Left renal cortex interstitium (tissue), 4 donors: ENCODE results near the gene PRR11. TPM values are rescaled to one million over a fixed set of nuclear protein-coding genes. Genes with fewer than 3 reads are reported as not detected.
"Not testable (repeated sequence)": the region's sequence is repeated elsewhere in the genome, so short reads cannot be mapped to it uniquely, and the experiment has no call there.

Experiments used
- DNase-seq, 4 donors: peaks; one replicate each; pipeline ENCODE4 v3.0.0-alpha.2; 2013; ENCODE audit warnings: low read depth in 4 of 4, low spot score in 2 of 4, missing footprints in 1 of 4
- polyA plus RNA-seq, 4 donors: library from polyadenylated mRNA; unstranded; fragments of 120-200 nt; gene quantifications; one replicate each; pipeline ENCODE4 v1.2.1, GENCODE V29; 2013; ENCODE audit not compliant: insufficient read length in 4 of 4

Gene PRR11
- polyA plus RNA-seq, 4 donors = 16.5 to 20.4 (median 18.0) TPM

- no peak for DNase-seq
Observed at GRCh38 chr17:59199398-59199797, 43.9 kb downstream of the PRR11 start.

GRCh38 chr17:59202320-59202719, 46.8 kb downstream of the PRR11 start:
- DNase-seq = no peak

GRCh38 chr17:59219370-59219769, 63.8 kb downstream of the PRR11 start:
- no peak for DNase-seq

GRCh38 chr17:59219992-59220327, 64.4 kb downstream of the PRR11 start:
- DNase-seq = peak in 3 of 4 donors; percentile 2 to 19 (median 4)

GRCh38 chr17:59220328-59221158, 65.0 kb downstream of the PRR11 start, which contains the start of gene GDPD1:
Gene GDPD1, plus strand, starts transcription at chr17:59220511. Its CDS starts 99 bp downstream, at chr17:59220610.
- peak; percentile 66 to 92 (median 87) for DNase-seq

GRCh38 chr17:59221159-59221847, 65.8 kb downstream of the PRR11 start:
- DNase-seq = peak in 1 of 4 donors; percentile 47

GRCh38 chr17:59223813-59224212, 68.3 kb downstream of the PRR11 start:
- no peak for DNase-seq

GRCh38 chr17:59228588-59228987, 73.0 kb downstream of the PRR11 start:
- not testable (repeated sequence) for DNase-seq

- DNase-seq = no peak
Observed at GRCh38 chr17:59230764-59231163, 75.2 kb downstream of the PRR11 start.

- DNase-seq = no peak
Observed at GRCh38 chr17:59234631-59235030, 79.1 kb downstream of the PRR11 start.

GRCh38 chr17:59238906-59239305, 83.4 kb downstream of the PRR11 start:
- no peak for DNase-seq

GRCh38 chr17:59244081-59244480, 88.5 kb downstream of the PRR11 start:
- DNase-seq = no peak

Other genes starting within 250 kb of the PRR11 start
- gene TRIM37, start 48.9 kb upstream of the PRR11 start, polyA plus RNA-seq = 10 to 100 TPM; 24.5 to 28.9 (median 25.7) TPM
- 10 to 100 TPM; 63.5 to 86.4 (median 80.4) TPM for gene SKA2, start 560 bp upstream of the PRR11 start, polyA plus RNA-seq
- 10 to 100 TPM; 19.5 to 27.9 (median 21.7) TPM for gene SMG8, start 54.3 kb downstream of the PRR11 start, polyA plus RNA-seq
- gene GDPD1, start 64.8 kb downstream of the PRR11 start, polyA plus RNA-seq = 10 to 100 TPM in 3 of 4 donors, 1 to 10 TPM in 1; 10.0 to 13.2 (median 11.3) TPM
- gene YPEL2, start 175.9 kb downstream of the PRR11 start, polyA plus RNA-seq = 10 to 100 TPM; 28.6 to 37.6 (median 34.1) TPM